ENCODE measurements around the gene NHEJ1. TPM values are rescaled to one million over a fixed set of nuclear protein-coding genes. Genes with fewer than 3 reads are reported as not detected.

Gene NHEJ1
- total RNA-seq, 1 donor from 2014 or later, result 17.7 TPM

DNA sequence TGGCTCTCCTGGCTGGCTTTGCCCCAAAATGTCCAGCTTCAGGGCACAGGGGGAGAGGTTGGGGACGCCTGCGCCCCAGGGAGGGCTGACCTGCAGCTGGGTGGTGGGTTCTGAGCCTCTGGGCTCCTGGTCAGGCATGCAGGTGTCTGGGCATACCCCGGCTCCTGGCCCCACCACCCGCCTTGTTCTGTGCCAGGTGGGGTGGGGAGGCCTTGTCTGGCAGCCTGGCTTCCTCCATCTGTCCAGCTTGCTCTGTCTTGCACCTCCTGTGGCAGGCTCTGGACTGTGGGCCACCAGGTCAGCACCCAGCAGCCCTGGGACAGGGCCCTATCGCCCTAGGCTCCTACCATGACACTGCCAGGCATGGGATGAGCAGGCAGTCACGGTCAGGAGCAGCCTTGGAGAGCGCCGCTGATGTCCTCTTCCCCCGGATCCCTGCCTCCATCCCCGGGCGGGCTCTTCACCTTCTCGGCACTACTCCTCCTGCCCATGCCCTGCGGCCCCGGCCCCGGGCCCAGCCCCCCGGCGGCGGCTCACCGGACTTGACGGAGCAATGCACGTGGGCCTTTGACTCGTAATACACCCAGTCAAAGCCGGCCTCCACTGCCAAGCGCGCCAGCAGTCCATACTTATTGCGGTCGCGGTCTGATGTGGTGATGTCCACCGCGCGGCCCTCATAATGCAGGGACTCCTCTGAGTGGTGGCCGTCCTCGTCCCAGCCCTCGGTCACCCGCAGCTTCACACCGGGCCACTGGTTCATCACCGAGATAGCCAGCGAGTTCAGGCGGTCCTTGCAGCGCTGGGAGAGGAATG, 103.5 kb downstream of the NHEJ1 start:
- intact Hi-C loops (cut with DNase I), result loop anchor here (10.0 kb wide), 1 partner anchor 98 kb away; no protein-coding TSS in a partner anchor
- DNase-seq (ENCODE audit: extremely low spot score in 2 of 2), result no peak
- Histone ChIP-seq H3K27ac (no peak overlapping the region), H3K9me3 (no peaks in the 10 kb centered on the region), H3K4me3 (no peak overlapping the region), H3K27me3 (peaks cover 21% of the 10 kb centered on the region), H3K36me3 (no peaks in the 10 kb centered on the region), H3K4me1 (peaks cover 37% of the 10 kb centered on the region)
- TF ChIP-seq POLR2AphosphoS5 (IDR thresholded peaks at IDR 0.05; ENCODE audit: insufficient read depth in 1 of 2, low read depth in 1 of 2) (no peak), POLR2A (IDR thresholded peaks at IDR 0.05) (no peak)
- TF ChIP-seq, protein P1, sequence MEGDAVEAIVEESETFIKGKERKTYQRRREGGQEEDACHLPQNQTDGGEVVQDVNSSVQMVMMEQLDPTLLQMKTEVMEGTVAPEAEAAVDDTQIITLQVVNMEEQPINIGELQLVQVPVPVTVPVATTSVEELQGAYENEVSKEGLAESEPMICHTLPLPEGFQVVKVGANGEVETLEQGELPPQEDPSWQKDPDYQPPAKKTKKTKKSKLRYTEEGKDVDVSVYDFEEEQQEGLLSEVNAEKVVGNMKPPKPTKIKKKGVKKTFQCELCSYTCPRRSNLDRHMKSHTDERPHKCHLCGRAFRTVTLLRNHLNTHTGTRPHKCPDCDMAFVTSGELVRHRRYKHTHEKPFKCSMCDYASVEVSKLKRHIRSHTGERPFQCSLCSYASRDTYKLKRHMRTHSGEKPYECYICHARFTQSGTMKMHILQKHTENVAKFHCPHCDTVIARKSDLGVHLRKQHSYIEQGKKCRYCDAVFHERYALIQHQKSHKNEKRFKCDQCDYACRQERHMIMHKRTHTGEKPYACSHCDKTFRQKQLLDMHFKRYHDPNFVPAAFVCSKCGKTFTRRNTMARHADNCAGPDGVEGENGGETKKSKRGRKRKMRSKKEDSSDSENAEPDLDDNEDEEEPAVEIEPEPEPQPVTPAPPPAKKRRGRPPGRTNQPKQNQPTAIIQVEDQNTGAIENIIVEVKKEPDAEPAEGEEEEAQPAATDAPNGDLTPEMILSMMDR (IDR thresholded peaks at IDR 0.05), result no peak

DNA sequence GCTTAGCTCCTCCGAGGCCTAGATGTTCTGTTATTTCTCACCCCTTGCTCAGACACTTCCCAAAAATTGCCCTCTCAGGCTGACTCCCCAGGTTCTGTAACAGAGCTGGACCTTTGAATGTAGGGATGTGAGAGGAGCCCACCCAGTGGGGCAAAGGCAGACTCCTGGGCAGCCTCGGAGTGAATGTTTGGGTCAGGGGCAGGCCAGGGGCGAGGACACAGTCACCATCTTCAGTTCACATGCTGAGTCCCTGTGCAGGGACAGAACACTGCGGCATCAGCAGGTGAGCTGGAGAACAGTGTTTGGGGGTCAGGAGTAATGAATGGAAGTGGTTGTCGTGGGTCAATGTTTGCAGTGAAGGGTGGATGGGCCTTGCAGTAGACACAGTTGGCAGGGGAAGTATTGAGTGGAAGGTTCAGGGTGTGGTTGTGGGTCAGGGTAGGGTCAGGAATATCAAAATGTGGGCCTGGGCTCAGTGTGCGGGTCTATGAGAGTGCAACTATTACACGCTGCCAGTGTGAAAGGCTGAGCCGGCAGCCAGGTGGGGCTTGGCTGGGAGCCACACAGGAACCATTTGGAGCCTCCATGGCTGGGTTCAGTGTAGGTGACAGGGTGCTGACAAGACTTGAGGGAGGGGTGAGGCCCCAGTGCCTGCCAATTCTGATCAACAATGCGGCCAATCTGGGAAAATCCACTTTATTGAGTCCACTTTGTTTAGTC, 104.3 kb downstream of the NHEJ1 start:
- DNase-seq (ENCODE audit: extremely low spot score in 2 of 2), result no peak
- Histone ChIP-seq H3K27me3 (peaks cover 19% of the 10 kb centered on the region), H3K27ac (no peak overlapping the region), H3K36me3 (no peaks in the 10 kb centered on the region), H3K4me1 (peaks cover 36% of the 10 kb centered on the region), H3K4me3 (no peak overlapping the region), H3K9me3 (no peaks in the 10 kb centered on the region)
- intact Hi-C loops (cut with DNase I), result loop anchor here (10.0 kb wide), 1 partner anchor 98 kb away; no protein-coding TSS in a partner anchor
- no peak for TF ChIP-seq POLR2A (IDR thresholded peaks at IDR 0.05)
- TF ChIP-seq POLR2AphosphoS5 (IDR thresholded peaks at IDR 0.05; ENCODE audit: insufficient read depth in 1 of 2, low read depth in 1 of 2), result no peak
- TF ChIP-seq, protein P1 (IDR thresholded peaks at IDR 0.05), result no peak

DNA sequence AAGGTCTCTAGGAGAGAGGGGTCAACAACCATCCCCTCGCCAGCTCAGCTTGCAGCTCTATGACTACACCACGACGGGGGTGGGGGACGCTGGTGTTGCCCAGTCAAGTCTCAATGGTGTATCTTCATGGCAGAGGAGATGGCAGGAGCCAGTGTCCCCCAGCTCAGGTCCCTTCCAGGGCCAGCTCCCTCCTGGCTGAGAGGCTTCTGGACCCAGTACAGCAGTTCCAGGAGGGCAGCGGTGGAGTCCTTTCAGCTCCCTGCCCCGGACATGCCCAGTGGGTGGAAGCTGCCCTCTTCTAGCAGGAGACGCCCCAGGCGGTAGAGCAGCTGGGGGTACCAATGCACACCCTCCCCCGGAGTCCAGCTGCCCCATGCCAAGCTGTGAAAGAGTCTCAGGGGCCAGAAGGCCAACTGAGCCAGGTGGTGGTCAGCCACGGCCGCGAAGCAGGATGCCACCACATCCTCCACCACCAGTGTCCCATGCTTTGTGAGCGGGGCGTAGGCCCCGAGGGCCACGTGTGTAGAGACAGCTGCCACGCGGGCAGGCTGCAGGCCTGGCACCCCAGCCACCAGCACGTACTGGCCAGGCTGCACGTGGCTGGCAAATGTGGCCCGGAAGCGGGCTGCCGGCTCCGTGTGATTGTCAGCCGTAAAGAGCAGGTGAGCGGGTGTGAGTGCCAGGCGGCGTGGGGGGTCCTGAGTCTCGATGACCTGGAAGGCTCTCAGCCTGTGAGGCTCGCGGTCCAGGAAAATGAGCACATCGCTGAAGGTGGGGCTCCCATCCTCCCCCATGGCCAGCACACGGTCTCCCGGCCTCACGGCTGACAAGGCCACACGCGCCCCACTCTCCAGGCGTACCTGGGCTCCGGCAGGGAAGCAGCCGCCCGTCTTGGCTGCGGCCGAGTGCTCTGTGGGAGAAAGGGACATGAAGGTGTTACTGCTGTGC, 105.4 kb downstream of the NHEJ1 start:
- H3K9me3 ChIP-seq, result no peaks in the 10 kb centered on the region
- peaks cover 19% of the 10 kb centered on the region for H3K27me3 ChIP-seq
- no peak overlapping the region for H3K4me3 ChIP-seq
- no peaks in the 10 kb centered on the region for H3K36me3 ChIP-seq
- DNase-seq (ENCODE audit: extremely low spot score in 2 of 2), result no peak
- no peak for TF ChIP-seq POLR2A (IDR thresholded peaks at IDR 0.05)
- TF ChIP-seq POLR2AphosphoS5 (IDR thresholded peaks at IDR 0.05; ENCODE audit: insufficient read depth in 1 of 2, low read depth in 1 of 2), result no peak
- TF ChIP-seq, protein P1 (IDR thresholded peaks at IDR 0.05), result no peak
- peaks cover 28% of the 10 kb centered on the region for H3K4me1 ChIP-seq
- no peak overlapping the region for H3K27ac ChIP-seq
- intact Hi-C loops (cut with DNase I), result loop anchor here (10.0 kb wide), 1 partner anchor 100 kb away; no protein-coding TSS in a partner anchor

DNA sequence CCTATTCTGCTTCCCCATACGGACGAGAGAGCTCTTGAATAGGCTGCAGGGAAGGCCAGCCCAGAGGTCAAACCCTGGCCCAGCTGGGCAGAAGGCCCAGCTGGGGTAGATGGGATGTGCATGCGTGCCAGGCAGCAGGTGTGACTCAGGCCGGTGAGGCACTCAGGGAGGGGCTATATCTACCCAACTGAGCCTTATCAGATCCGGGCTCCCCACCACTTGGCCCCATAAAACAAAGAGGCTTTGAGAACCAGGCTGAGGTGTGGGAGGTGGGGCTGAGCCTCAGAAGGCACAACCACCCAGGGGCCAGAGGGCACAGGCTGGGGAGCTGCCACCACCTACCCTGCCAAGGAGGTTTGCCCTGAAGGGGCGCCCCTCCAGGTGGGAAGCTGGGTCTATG, 111.3 kb downstream of the NHEJ1 start:
- Histone ChIP-seq H3K27me3 (no peaks in the 10 kb centered on the region), H3K9me3 (no peaks in the 10 kb centered on the region), H3K4me1 (no peaks in the 10 kb centered on the region), H3K36me3 (no peaks in the 10 kb centered on the region), H3K4me3 (no peak overlapping the region), H3K27ac (no peak overlapping the region)
- intact Hi-C loops (cut with DNase I), result no loop called here
- TF ChIP-seq POLR2A (IDR thresholded peaks at IDR 0.05) (no peak), POLR2AphosphoS5 (IDR thresholded peaks at IDR 0.05; ENCODE audit: insufficient read depth in 1 of 2, low read depth in 1 of 2) (no peak)
- TF ChIP-seq, protein P1 (IDR thresholded peaks at IDR 0.05), result no peak
- DNase-seq (ENCODE audit: extremely low spot score in 2 of 2), result no peak

All from vagina (tissue), 2 donors.